Osteoblast (primary cell): Measurements from ENCODE around the gene HUWE1. TPM values are rescaled to one million over a fixed set of nuclear protein-coding genes. Genes with fewer than 3 reads are reported as not detected.

Experiments
- DNase-seq: peaks from one replicate; pipeline ENCODE4 v3.0.0; 2011; ENCODE audit warnings: low spot score, mixed read lengths; ENCODE audit not compliant: insufficient read length; ENCODE audit errors: missing footprints
- H2AFZ ChIP-seq: 2 replicates; pipeline ENCODE4 v1.6.0; 2011; ENCODE audit warnings: mild to moderate bottlenecking, low read length
- H3K27ac ChIP-seq: 2 replicates; pipeline ENCODE4 v1.5.1; 2011; ENCODE audit warnings: mild to moderate bottlenecking, low read depth, low read length, moderate library complexity
- H3K27me3 ChIP-seq: 2 replicates; pipeline ENCODE4 v1.6.0; 2012; ENCODE audit warnings: mild to moderate bottlenecking, control low read depth, inconsistent platforms, low read length, moderate library complexity; ENCODE audit not compliant: insufficient read depth
- H3K36me3 ChIP-seq: 2 replicates; pipeline ENCODE4 v1.5.1; 2011; ENCODE audit warnings: mild to moderate bottlenecking, low read length, control low read depth, moderate library complexity; ENCODE audit not compliant: insufficient read depth
- H3K4me1 ChIP-seq: 2 replicates; pipeline ENCODE4 v1.5.1; 2011; ENCODE audit warnings: mild to moderate bottlenecking, low read length, control low read depth, moderate library complexity; ENCODE audit not compliant: insufficient read depth
- H3K4me2 ChIP-seq: 2 replicates; pipeline ENCODE4 v1.6.0; 2011; ENCODE audit warnings: mild to moderate bottlenecking, low read length; ENCODE audit not compliant: insufficient read depth
- H3K4me3 ChIP-seq: fragments of 200-600 bp; sonication (generic); 3 replicates; pipeline ENCODE4 v1.5.1; 2012; ENCODE audit warnings: mild to moderate bottlenecking, low read length, inconsistent platforms; ENCODE audit not compliant: insufficient read depth
- H3K79me2 ChIP-seq: 2 replicates; pipeline ENCODE4 v1.6.0; 2012; ENCODE audit warnings: mild to moderate bottlenecking, low read length, control low read depth, inconsistent platforms; ENCODE audit not compliant: insufficient read depth
- H3K9me3 ChIP-seq: 2 replicates; pipeline ENCODE4 v1.5.1; 2011; ENCODE audit warnings: low read depth, low read length, control low read depth
- H4K20me1 ChIP-seq: 2 replicates; pipeline ENCODE4 v1.6.0; 2012; ENCODE audit warnings: mild to moderate bottlenecking, low read length, control low read depth; ENCODE audit not compliant: insufficient read depth
- CTCF ChIP-seq: IDR thresholded peaks from 2 replicates; pipeline ENCODE4 v1.5.1; 2011; ENCODE audit warnings: mild to moderate bottlenecking, low read depth, low read length, moderate library complexity; ENCODE audit errors: extremely low read depth
- total RNA-seq: library from RNA; depleted of rRNA; stranded (reverse); fragments of >200 nt; gene quantifications from 2 replicates; pipeline ENCODE4 v1.2.3, GENCODE V29; 2012

Gene HUWE1
- total RNA-seq, 1 donor = 116 TPM

- H3K4me2 ChIP-seq = no peak overlapping the region
- no peaks in the 10 kb centered on the region for H3K27me3 ChIP-seq
- H3K36me3 ChIP-seq = peaks cover 14% of the 10 kb centered on the region
- no peaks in the 10 kb centered on the region for H3K4me1 ChIP-seq
- TF ChIP-seq CTCF = no peak
- no peaks in the 10 kb centered on the region for H3K9me3 ChIP-seq
- H3K27ac ChIP-seq = no peak overlapping the region
- peaks cover 34% of the 10 kb centered on the region for H3K79me2 ChIP-seq
- no peak for DNase-seq
- no peak overlapping the region for H3K4me3 ChIP-seq
- no peak overlapping the region for H2AFZ ChIP-seq
- peaks cover 2% of the 10 kb centered on the region for H4K20me1 ChIP-seq
Observed at GRCh38 chrX:53639257-53639656, 47.3 kb downstream of the HUWE1 start.

GRCh38 chrX:53637479-53637878, 49.0 kb downstream of the HUWE1 start:
- DNase-seq = no peak
- Histone ChIP-seq H3K4me1 (no peaks in the 10 kb centered on the region), H3K27me3 (no peaks in the 10 kb centered on the region), H3K4me3 (no peak overlapping the region), H3K9me3 (no peaks in the 10 kb centered on the region), H4K20me1 (peaks cover 12% of the 10 kb centered on the region), H3K4me2 (no peak overlapping the region), H3K79me2 (peaks cover 35% of the 10 kb centered on the region), H3K27ac (no peak overlapping the region), H2AFZ (no peak overlapping the region), H3K36me3 (peaks cover 15% of the 10 kb centered on the region)
- no peak for TF ChIP-seq CTCF

GRCh38 chrX:53631156-53631555, 55.4 kb downstream of the HUWE1 start:
- DNase-seq = no peak

GRCh38 chrX:53630261-53630660, 56.3 kb downstream of the HUWE1 start:
- Histone ChIP-seq H3K4me2 (no peak overlapping the region), H3K9me3 (no peaks in the 10 kb centered on the region), H4K20me1 (peaks cover 11% of the 10 kb centered on the region), H2AFZ (no peak overlapping the region), H3K27ac (no peak overlapping the region), H3K27me3 (no peaks in the 10 kb centered on the region), H3K36me3 (peaks cover 49% of the 10 kb centered on the region), H3K4me3 (no peak overlapping the region), H3K4me1 (peaks cover 4% of the 10 kb centered on the region), H3K79me2 (peaks cover 5% of the 10 kb centered on the region)
- TF ChIP-seq CTCF = no peak
- no peak for DNase-seq

More at GRCh38 chrX:53631156-53631555, 55.4 kb downstream of the HUWE1 start:
- peaks cover 11% of the 10 kb centered on the region for H4K20me1 ChIP-seq
- peaks cover 4% of the 10 kb centered on the region for H3K4me1 ChIP-seq
- no peaks in the 10 kb centered on the region for H3K9me3 ChIP-seq
- H2AFZ ChIP-seq = no peak overlapping the region
- H3K27me3 ChIP-seq = no peaks in the 10 kb centered on the region
- H3K27ac ChIP-seq = no peak overlapping the region
- no peak overlapping the region for H3K4me2 ChIP-seq
- H3K36me3 ChIP-seq = peaks cover 49% of the 10 kb centered on the region
- no peak overlapping the region for H3K4me3 ChIP-seq
- TF ChIP-seq CTCF = no peak
- peaks cover 11% of the 10 kb centered on the region for H3K79me2 ChIP-seq
